Measurements from ENCODE around the gene NKG7. TPM values are rescaled to one million over a fixed set of nuclear protein-coding genes. Genes with fewer than 3 reads are reported as not detected.

Gene NKG7
- total and polyA plus RNA-seq, 4 donors = 2.0 to 13.6 (median 5.7) TPM

- H3K27me3 ChIP-seq (ENCODE audit: control insufficient read depth in 4 of 4, insufficient read depth in 4 of 4, low read length in 3 of 4) = no peaks in the 10 kb centered on the region
- H3K9ac ChIP-seq (ENCODE audit: low read depth in 1 of 2, low read length in 2 of 2) = no peak overlapping the region
- 5% methylated on average over 43 of the region's 43 CpGs for WGBS
- H3K27ac ChIP-seq (ENCODE audit: low read depth in 1 of 2, low read length in 2 of 2) = peak overlapping the region; percentile 3 to 52
- H3K9me3 ChIP-seq (ENCODE audit: control insufficient read depth in 4 of 4, low read length in 3 of 4) = no peaks in the 10 kb centered on the region
- no peak for TF ChIP-seq NR2F2 (IDR thresholded peaks at IDR 0.05)
- TF ChIP-seq RAD21 (IDR thresholded peaks at IDR 0.05) = peak; percentile 86 to 90
- TF ChIP-seq, protein P1, sequence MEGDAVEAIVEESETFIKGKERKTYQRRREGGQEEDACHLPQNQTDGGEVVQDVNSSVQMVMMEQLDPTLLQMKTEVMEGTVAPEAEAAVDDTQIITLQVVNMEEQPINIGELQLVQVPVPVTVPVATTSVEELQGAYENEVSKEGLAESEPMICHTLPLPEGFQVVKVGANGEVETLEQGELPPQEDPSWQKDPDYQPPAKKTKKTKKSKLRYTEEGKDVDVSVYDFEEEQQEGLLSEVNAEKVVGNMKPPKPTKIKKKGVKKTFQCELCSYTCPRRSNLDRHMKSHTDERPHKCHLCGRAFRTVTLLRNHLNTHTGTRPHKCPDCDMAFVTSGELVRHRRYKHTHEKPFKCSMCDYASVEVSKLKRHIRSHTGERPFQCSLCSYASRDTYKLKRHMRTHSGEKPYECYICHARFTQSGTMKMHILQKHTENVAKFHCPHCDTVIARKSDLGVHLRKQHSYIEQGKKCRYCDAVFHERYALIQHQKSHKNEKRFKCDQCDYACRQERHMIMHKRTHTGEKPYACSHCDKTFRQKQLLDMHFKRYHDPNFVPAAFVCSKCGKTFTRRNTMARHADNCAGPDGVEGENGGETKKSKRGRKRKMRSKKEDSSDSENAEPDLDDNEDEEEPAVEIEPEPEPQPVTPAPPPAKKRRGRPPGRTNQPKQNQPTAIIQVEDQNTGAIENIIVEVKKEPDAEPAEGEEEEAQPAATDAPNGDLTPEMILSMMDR (IDR thresholded peaks at IDR 0.05; ENCODE audit: low read depth, low read length, missing input control) = peak; percentile 70
- TF ChIP-seq, protein P2, sequence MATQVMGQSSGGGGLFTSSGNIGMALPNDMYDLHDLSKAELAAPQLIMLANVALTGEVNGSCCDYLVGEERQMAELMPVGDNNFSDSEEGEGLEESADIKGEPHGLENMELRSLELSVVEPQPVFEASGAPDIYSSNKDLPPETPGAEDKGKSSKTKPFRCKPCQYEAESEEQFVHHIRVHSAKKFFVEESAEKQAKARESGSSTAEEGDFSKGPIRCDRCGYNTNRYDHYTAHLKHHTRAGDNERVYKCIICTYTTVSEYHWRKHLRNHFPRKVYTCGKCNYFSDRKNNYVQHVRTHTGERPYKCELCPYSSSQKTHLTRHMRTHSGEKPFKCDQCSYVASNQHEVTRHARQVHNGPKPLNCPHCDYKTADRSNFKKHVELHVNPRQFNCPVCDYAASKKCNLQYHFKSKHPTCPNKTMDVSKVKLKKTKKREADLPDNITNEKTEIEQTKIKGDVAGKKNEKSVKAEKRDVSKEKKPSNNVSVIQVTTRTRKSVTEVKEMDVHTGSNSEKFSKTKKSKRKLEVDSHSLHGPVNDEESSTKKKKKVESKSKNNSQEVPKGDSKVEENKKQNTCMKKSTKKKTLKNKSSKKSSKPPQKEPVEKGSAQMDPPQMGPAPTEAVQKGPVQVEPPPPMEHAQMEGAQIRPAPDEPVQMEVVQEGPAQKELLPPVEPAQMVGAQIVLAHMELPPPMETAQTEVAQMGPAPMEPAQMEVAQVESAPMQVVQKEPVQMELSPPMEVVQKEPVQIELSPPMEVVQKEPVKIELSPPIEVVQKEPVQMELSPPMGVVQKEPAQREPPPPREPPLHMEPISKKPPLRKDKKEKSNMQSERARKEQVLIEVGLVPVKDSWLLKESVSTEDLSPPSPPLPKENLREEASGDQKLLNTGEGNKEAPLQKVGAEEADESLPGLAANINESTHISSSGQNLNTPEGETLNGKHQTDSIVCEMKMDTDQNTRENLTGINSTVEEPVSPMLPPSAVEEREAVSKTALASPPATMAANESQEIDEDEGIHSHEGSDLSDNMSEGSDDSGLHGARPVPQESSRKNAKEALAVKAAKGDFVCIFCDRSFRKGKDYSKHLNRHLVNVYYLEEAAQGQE (IDR thresholded peaks at IDR 0.05) = peak; percentile 29
- peak; percentile 26 for TF ChIP-seq YY1 (IDR thresholded peaks at IDR 0.05)
- H3K36me3 ChIP-seq (ENCODE audit: control insufficient read depth in 4 of 4, insufficient read depth in 3 of 4, low read depth in 1 of 4, low read length in 3 of 4) = no peaks in the 10 kb centered on the region
- H3K4me3 ChIP-seq (ENCODE audit: low read depth in 1 of 3, low read length in 3 of 3) = peak overlapping the region; percentile 60 to 78 (median 66)
- DNase-seq (ENCODE audit: low spot score) = peak; percentile 84
- peaks cover 7 to 17% (median 13%) of the 10 kb centered on the region in 4 donors for H3K4me1 ChIP-seq (ENCODE audit: control insufficient read depth in 4 of 4, insufficient read depth in 4 of 4, low read length in 3 of 4)
Measured at GRCh38 chr19:51338563-51339312, 33.7 kb downstream of the NKG7 start.

GRCh38 chr19:51337861-51338562 is 34.4 kb downstream of the NKG7 start:
- TF ChIP-seq YY1 (IDR thresholded peaks at IDR 0.05) (no peak), JUND (IDR thresholded peaks at IDR 0.05) (no peak), RAD21 (IDR thresholded peaks at IDR 0.05) (no peak), EGR1 (IDR thresholded peaks at IDR 0.05; ENCODE audit: low read depth in 2 of 2) (no peak), RXRA (IDR thresholded peaks at IDR 0.05) (no peak), GABPA (IDR thresholded peaks at IDR 0.05 in 1 of 2, conservative IDR thresholded peaks at IDR 0.05 in 1 of 2) (no peak), HNF4A (conservative IDR thresholded peaks at IDR 0.05) (no peak), NR2F2 (IDR thresholded peaks at IDR 0.05) (no peak), ZBTB33 (IDR thresholded peaks at IDR 0.05) (no peak), SP1 (IDR thresholded peaks at IDR 0.05) (no peak)
- TF ChIP-seq, protein P2 (IDR thresholded peaks at IDR 0.05) = no peak
- TF ChIP-seq, protein P3, sequence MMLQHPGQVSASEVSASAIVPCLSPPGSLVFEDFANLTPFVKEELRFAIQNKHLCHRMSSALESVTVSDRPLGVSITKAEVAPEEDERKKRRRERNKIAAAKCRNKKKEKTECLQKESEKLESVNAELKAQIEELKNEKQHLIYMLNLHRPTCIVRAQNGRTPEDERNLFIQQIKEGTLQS (IDR thresholded peaks at IDR 0.05) = no peak
- TF ChIP-seq, protein P1 (IDR thresholded peaks at IDR 0.05; ENCODE audit: low read depth, low read length, missing input control) = no peak
- TF ChIP-seq, protein P4, sequence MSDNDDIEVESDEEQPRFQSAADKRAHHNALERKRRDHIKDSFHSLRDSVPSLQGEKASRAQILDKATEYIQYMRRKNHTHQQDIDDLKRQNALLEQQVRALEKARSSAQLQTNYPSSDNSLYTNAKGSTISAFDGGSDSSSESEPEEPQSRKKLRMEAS (IDR thresholded peaks at IDR 0.05) = no peak
- no peaks in the 10 kb centered on the region for H3K27me3 ChIP-seq (ENCODE audit: control insufficient read depth in 4 of 4, insufficient read depth in 4 of 4, low read length in 3 of 4)
- no peaks in the 10 kb centered on the region for H3K36me3 ChIP-seq (ENCODE audit: control insufficient read depth in 4 of 4, insufficient read depth in 3 of 4, low read depth in 1 of 4, low read length in 3 of 4)
- no peaks in the 10 kb centered on the region for H3K9me3 ChIP-seq (ENCODE audit: control insufficient read depth in 4 of 4, low read length in 3 of 4)
- no peak overlapping the region for H3K27ac ChIP-seq (ENCODE audit: low read depth in 1 of 2, low read length in 2 of 2)
- DNase-seq (ENCODE audit: low spot score) = no peak
- WGBS = 89% methylated on average over 19 of the region's 19 CpGs
- peaks cover 7 to 17% (median 13%) of the 10 kb centered on the region in 4 donors for H3K4me1 ChIP-seq (ENCODE audit: control insufficient read depth in 4 of 4, insufficient read depth in 4 of 4, low read length in 3 of 4)
- H3K4me3 ChIP-seq (ENCODE audit: low read depth in 1 of 3, low read length in 3 of 3) = no peak overlapping the region
- no peak overlapping the region for H3K9ac ChIP-seq (ENCODE audit: low read depth in 1 of 2, low read length in 2 of 2)
